OCI-M2 (cell line): ENCODE measurements around the gene WHRN.

Experiments
- DNase-seq: peaks from one replicate; lab custom pipeline; 2025; ENCODE audit not compliant: unreplicated experiment; lab: John Stamatoyannopoulos, UW

WHRN gene

DNA sequence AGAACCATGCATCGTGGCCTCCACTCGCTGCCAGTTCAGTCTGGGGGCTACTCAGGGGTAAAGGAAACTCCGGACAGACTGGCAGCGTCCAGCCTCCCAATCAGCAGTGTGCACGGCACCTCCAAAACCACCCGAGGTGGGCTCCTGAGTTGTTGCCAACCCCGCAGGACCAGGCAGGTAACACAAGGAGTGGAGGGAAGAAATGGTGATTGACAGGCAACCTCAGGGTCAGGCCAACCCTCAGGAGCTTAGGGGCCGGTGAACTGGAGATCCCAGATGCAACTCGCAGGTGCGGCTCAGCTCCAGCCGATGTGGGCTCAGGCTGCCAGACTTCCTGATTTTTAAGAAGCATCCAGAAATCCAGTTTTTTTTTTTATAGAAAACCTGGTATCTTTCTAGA is 80.1 kb downstream of the WHRN start:
- no peak for DNase-seq

DNA sequence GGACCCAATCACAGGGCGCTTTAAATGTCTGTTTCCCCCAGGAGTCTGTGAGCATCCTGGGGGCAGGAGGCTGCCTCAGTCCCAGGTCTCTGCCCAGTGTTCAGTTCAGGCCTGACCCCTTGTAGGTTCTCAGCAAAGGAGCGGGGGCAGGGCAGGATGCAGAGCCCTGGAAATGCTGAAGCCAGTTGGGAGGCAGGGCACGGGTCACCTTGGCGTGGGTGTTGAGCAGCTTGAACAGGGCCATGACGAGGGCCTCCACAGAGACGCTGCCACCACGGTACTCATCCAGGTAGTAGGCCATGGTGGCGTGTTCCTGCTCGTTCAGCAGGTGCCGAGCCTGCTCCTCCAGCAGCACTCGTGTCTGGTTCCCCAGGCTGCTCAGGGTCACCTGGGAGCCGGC is 81.1 kb downstream of the WHRN start:
- no peak for DNase-seq

DNA sequence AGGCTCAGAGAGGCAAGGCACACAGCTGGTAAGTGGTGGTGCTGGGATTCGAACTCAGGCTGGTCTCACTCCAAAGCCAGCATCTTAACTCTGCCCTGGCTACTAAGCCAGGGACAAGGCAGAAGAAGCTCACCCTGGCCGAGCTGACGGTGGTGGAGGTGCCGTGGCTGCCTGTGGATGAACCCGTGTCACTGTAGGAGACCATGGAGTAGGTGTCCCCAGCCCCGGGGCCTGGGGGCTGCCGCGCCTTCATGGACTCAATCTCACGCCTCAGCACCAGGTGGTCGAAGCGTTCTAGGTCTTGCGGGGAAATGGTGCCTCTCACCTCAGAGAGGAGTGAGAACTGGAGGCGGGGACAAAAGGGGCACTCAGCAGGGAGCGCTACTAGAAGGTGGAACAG is 82.1 kb downstream of the WHRN start:
- no peak for DNase-seq

DNA sequence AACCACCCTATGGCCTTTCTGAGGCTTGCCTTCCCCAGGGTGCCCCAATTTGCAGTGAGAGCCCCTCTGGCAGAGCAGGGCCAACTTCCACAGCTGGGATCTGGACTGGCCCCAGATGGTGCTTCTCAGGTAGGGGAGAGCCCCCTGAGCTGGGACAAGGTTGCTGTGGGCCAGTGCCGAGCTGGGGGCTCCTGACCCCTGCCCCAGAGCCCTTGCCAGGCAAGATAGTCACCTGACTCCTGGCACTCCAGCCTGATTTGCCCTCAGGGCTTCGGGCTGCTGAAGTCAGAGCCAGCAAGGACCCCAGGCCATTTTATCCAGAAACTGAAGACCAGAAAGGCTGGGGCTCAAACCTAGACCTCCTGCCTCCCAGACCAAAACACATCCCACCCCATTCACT is 84.1 kb downstream of the WHRN start:
- DNase-seq, result no peak

GRCh38 chr9:114419796-114420195 is 85.5 kb downstream of the WHRN start:
- no peak for DNase-seq

- no peak for DNase-seq
Observed at GRCh38 chr9:114418053-114418452, 87.2 kb downstream of the WHRN start.

DNA sequence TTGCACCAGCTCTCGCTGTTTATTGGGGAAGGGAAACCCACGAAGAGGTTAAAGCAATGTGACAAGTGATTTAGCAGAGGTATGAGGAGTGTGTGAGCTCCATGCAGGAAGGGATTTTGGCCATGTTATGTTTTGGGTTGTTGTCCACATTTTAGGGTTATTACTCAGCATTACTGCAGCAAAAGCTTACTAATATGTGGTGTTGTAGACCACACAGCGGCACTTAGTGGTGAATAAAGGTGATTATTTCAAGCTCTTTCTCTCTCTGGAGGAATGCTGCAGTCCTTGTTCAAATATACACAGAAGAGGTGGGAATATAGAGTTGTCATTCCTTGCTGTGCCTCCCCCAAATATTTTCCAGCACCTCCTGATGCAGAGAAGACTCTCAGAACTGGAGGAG is 87.8 kb downstream of the WHRN start:
- no peak for DNase-seq

- no peak for DNase-seq
Observed at GRCh38 chr9:114416906-114417305, 88.4 kb downstream of the WHRN start.

GRCh38 chr9:114416290-114416689 is 89.0 kb downstream of the WHRN start:
- no peak for DNase-seq

DNA sequence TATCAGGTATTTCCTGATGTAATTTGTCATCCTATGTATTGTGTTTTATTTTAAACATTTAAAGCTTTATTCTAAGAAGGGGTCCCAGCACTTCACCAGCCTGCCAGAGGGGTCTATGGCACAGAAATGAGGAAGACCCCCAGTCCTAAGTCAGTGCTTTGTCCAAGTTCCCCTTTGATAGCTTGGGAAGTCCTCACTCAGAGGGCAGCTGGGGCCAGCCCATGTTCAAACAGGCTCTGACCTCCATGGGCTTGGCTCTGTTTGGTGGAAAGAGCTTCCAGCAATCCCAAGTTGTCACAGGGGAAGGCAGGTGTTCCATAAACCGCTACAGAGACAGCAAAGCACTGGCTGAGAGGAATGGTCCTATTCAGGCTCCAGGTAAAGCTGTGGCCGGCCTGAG is 90.9 kb downstream of the WHRN start:
- DNase-seq, result no peak

DNA sequence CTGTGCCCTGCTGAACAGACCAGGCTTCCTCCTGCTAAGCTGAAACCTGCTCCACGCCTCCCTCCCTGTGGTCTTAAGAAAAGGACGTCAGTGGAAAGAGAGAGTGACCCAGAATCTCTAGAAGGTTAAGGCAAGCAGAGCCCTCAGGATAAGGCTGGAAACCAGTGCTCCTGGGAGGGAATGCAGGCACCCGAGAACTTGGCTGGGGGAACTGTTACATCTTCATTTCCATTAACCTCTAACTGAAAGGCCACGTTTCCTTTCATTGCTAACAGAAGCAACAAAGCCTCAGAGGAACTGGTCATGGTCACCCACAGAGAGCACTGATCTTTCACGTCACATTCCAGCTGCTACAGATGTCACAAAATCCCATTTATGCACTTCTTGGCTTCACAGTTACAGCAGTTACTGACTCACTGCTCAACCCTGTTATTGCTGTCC is 91.4 kb downstream of the WHRN start:
- no peak for DNase-seq

DNA sequence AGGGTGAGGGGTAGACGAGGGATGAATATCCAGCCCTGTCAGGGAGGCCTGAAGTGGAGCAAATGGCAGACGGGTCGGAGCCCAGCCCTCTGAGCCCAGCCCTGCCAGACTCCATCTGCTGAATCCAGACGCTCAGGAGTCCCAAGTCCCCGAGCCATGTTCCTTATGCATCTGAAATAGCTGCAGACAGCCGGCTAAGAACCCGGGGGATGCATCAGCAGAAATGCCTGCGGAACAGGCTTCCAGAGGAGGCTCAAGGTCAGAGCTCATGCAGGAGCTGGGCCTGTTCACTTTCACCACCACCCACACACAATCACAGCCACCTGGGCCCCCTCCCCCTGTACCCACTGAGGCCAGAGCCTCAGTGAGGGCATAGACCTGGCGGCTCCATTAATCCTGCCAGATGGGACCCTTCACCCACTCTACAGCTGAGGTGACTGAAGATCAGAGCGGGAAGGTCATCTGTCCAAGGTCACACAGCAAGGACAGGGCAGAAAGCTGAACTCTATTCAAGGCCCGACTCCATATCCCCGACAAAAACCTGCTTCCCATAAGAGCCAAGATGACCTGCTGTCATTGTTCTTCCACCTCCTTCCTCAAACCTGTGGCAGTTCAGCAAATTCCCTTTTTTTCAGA is 93.1 kb downstream of the WHRN start:
- no peak for DNase-seq

DNA sequence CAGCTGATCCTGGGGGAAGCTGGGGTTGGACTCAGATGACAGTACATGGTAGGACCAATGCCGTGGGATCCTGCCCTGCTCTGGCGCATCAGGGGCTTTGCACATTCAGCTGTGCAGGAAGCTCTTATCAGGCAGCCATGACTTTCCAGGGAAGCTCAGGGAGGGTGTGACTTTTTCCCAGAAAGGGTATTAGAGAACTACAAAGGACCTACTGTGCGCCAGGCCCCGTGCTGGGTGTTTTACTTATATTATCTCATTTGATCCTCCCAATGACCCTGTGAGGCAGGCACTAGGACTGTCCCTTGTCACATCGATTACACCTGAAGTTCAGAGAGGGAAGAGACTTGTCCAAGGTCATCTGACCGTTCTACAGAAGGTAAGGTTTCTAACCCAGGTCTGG is 93.8 kb downstream of the WHRN start:
- no peak for DNase-seq

DNA sequence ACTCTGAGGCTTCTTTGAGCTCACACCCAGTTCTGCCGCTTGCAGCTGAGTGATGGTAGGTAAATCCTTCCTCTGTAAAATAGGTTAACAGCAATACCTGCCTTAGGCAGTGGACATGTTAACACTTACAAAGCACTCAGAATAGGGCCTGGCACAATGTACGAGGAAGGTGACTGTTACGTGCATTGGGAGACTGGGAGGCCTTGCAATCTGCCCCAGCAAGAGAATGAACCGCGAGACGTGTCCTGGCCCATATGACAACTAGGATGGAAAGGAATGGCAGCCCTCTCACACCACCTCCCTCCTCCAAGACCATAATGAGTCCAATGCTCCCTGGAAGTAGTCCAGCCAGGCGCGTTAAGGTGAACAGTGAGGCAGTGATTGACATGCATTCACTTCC is 94.4 kb downstream of the WHRN start:
- no peak for DNase-seq

GRCh38 chr9:114409842-114410241 is 95.4 kb downstream of the WHRN start:
- no peak for DNase-seq

GRCh38 chr9:114409103-114409780 is 96.0 kb downstream of the WHRN start:
- no peak for DNase-seq

GRCh38 chr9:114408645-114409044 is 96.6 kb downstream of the WHRN start:
- DNase-seq, result no peak

DNA sequence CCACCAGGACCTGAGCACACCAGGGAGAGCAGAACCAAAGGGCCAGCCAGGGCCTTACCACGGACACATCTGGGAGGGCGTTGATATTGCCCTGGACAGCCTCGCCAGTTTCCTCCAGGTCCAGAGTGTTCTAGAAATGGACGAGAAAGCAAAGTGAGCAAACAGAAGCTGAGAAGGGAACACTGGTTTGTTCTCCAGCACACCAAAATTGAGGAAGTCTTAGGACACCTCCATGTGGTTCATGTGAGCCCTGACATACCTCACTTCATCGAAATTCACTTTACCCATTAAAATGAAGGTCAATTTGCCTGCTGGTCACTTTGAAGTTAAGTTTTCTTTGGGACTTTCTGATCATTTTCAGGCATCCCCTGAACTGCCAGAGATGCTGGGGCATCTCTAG is 97.4 kb downstream of the WHRN start:
- DNase-seq, result no peak

GRCh38 chr9:114406441-114406840 is 98.8 kb downstream of the WHRN start:
- DNase-seq, result no peak

- no peak for DNase-seq
Observed at GRCh38 chr9:114405294-114406034, 99.8 kb downstream of the WHRN start.

DNA sequence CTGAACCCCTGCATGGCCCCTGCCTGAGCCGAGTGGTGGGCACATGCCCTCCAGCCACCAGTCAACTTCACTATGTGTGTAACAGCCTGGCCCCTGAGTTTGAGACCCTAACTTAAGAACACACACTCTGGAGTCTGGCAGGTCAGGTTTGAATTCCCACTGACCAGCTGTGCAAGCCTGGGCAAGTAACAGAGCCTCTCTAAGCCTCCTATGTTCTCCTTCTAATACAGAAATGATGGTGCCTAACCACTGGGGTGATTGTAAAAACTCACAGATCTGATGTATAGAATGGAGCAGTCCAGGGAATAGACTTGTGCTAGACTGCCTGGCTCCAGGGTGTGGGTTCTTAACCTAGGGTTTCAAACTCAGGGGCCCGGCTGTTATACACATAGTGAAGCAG is 100.7 kb downstream of the WHRN start:
- DNase-seq, result no peak

GRCh38 chr9:114403153-114403756 is 102.0 kb downstream of the WHRN start:
- DNase-seq, result no peak
